Measurements from ENCODE around the gene SIRT7. TPM values are rescaled to one million over a fixed set of nuclear protein-coding genes. Genes with fewer than 3 reads are reported as not detected.

Gene SIRT7
- total RNA-seq, 1 donor from 2014 or later = 20.9 TPM

DNA sequence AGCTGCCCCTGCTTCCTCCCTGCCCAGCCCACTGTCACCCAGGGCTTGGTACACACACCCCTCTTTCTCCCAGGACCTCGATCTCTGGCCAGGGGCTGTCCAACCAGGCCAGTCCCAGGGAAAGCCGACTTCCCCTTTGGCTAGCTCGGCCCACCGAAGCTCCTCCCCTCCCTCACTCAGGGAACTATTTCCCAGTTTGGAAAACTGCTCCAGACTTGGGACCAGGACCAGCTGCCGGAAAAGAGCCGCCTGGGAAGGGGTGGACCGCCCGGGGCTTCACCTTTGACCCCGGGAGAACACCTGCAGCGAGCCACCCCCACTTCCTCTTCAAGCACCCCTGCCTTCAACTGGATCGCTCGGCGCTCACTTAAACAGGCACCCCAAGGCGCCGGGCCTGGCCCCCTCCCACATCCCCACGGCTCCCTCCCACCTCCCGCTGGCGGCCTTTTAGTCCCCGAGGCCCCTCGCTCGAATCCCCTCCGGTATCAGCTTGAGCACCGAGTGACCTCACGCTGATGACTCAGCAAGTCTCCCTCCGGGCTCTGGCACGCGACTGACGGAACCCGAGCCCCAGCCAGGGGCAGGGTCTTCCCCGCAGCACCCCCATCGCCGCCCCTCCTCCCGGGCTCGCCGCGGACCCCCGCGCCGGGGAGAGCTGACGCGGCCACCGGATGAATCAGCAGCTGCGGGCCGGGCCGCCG is 8.6 kb upstream of the SIRT7 start:
- TF ChIP-seq, protein P1, sequence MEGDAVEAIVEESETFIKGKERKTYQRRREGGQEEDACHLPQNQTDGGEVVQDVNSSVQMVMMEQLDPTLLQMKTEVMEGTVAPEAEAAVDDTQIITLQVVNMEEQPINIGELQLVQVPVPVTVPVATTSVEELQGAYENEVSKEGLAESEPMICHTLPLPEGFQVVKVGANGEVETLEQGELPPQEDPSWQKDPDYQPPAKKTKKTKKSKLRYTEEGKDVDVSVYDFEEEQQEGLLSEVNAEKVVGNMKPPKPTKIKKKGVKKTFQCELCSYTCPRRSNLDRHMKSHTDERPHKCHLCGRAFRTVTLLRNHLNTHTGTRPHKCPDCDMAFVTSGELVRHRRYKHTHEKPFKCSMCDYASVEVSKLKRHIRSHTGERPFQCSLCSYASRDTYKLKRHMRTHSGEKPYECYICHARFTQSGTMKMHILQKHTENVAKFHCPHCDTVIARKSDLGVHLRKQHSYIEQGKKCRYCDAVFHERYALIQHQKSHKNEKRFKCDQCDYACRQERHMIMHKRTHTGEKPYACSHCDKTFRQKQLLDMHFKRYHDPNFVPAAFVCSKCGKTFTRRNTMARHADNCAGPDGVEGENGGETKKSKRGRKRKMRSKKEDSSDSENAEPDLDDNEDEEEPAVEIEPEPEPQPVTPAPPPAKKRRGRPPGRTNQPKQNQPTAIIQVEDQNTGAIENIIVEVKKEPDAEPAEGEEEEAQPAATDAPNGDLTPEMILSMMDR (IDR thresholded peaks at IDR 0.05) = no peak
- Mint-ChIP-seq H3K36me3 (ENCODE audit: unreplicated experiment) (peaks cover 2% of the 10 kb centered on the region), H3K9me3 (ENCODE audit: unreplicated experiment) (no peaks in the 10 kb centered on the region), H3K4me3 (ENCODE audit: unreplicated experiment) (peak overlapping the region; percentile 88), H3K4me1 (ENCODE audit: unreplicated experiment) (peaks cover 51% of the 10 kb centered on the region), H3K27ac (ENCODE audit: unreplicated experiment) (peak overlapping the region; percentile 95), H3K27me3 (ENCODE audit: unreplicated experiment) (no peaks in the 10 kb centered on the region)
- no peak for DNase-seq (ENCODE audit: extremely low spot score, unreplicated experiment)

DNA sequence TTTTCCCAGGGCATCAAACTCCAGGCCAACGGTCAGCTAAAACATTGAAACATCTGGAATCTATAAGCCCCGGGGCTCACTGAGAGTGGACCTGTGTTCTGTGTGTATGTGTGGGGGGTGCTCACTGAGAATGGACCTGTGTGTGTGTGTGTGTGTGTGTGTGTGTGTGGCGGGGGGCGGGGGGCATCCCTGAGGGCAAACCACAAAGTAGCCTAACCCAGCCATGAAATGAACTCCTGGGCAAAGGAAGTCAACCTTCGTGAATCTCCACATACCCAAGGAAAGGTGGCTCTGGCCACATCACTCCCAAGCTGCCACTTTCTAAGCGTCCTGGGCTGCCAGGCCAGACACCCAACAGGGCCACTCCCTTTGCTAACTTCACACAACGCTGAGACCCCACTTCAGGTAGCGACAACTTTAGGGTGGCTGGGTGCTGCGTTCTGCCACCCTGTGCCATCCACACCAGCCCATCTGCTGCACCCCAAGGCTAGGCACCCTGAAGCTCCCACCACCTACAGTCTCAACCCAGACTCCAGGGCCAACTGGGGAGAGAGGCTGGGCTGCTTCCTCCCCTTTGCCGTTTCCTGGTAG is 8.0 kb upstream of the SIRT7 start:
- H3K27me3 Mint-ChIP-seq (ENCODE audit: unreplicated experiment) = no peaks in the 10 kb centered on the region
- DNase-seq (ENCODE audit: extremely low spot score, unreplicated experiment) = no peak
- H3K4me3 Mint-ChIP-seq (ENCODE audit: unreplicated experiment) = peak overlapping the region; percentile 88
- H3K9me3 Mint-ChIP-seq (ENCODE audit: unreplicated experiment) = no peaks in the 10 kb centered on the region
- peaks cover 49% of the 10 kb centered on the region for H3K4me1 Mint-ChIP-seq (ENCODE audit: unreplicated experiment)
- TF ChIP-seq, protein P1 (IDR thresholded peaks at IDR 0.05) = no peak
- peaks cover 4% of the 10 kb centered on the region for H3K36me3 Mint-ChIP-seq (ENCODE audit: unreplicated experiment)
- peak overlapping the region; percentile 95 for H3K27ac Mint-ChIP-seq (ENCODE audit: unreplicated experiment)

DNA sequence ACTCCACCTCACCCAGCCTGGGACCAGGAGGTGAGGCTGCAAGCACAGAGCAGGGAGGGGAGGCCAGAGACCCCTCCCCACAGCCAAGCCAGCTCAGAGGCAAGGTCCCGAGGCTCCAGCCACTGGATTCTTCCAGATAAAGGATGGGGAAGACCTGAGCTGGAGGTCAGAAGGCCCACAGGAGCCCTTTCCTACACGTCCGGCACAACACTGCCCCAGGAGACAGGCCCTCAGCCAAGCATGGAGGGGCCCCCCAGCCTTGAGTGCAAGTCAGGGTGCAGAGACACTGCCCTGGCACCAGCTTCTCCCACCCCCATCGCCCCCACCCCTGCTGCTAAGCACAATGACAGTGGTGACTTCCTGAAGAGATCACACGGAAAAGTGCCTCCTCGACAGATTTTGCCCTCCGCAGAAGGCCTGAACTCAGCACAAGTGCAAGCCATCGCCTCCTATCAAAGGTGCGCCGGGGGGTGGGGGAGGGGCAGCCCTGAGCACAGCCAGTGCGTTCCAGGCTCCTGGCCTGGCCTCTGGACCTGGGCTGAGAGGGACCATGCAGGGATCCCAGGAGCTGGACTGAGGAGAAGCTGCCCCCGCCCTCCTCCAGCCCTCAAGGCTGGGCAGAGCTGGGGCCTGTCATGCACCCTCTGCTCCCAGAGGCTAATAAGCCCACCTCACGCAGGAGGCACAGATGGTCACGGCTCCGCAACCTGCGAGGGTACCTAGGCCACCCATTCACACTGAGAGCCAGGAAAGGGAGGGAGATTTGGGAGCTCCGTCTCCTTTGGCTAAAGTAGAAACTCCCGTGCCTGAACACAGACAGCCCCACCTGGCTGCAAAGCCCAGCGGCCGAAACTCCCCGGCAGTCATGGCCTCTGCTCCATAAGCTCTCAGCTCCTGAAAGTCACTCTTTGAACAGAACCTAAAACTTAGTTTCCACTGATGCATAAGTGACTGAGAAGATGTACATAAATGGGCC is 6.9 kb upstream of the SIRT7 start:
- H3K27ac Mint-ChIP-seq (ENCODE audit: unreplicated experiment) = peak overlapping the region; percentile 95

DNA sequence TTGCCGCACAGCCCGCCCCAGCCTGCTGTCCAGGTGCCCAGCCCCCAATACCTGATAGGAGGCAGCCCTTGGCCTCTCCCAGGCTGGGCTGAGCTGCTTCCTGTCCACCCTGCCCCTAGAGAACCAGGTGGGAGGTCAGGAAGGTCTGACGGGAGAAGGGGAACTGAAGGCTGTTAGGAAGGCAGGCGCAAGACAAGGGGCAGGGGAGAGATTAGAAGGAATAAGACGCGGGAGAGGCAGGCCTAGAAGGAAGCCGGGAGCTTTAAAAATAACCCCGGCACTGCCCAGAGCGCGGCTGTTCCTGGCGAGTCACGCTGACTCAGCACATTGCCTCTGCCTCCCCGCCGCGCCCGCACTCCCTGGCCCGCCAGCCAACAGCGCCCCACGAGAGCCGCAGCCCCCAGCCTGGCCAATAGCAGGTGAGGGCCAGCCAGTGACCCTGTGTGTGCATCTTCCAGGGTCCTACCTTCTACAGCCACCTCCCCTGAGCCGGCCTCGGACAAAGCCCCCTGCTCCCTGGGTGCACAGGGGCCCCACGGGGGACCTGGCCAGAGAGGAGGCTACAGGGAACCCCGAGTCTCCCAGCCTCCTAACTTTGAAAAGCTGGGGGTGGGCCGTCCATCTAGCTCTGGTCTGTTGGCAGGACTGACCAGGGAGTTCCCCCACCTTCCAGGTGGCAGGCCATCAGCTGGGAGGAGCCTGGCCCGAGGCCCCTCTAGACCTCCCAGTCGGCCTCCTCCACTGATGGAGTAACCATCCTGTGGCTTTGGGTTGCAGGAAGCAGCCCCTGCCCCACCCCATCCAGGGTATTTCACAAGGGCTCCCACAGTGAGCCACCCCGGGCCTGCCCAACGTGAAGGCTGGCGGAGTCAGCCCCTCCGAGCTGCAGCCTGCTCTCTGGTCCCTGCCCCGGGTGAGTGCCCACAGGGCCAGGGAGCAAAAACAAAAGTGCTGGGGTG is 5.6 kb upstream of the SIRT7 start:
- DNase-seq (ENCODE audit: extremely low spot score, unreplicated experiment) = peak; percentile 91

More for the DNA sequence above, 6.9 kb upstream of the SIRT7 start:
- H3K4me1 Mint-ChIP-seq (ENCODE audit: unreplicated experiment) = peaks cover 41% of the 10 kb centered on the region
- no peaks in the 10 kb centered on the region for H3K9me3 Mint-ChIP-seq (ENCODE audit: unreplicated experiment)
- DNase-seq (ENCODE audit: extremely low spot score, unreplicated experiment) = no peak
- peak overlapping the region; percentile 88 for H3K4me3 Mint-ChIP-seq (ENCODE audit: unreplicated experiment)
- no peaks in the 10 kb centered on the region for H3K27me3 Mint-ChIP-seq (ENCODE audit: unreplicated experiment)
- H3K36me3 Mint-ChIP-seq (ENCODE audit: unreplicated experiment) = peaks cover 4% of the 10 kb centered on the region
- TF ChIP-seq, protein P1 (IDR thresholded peaks at IDR 0.05) = no peak

More for the DNA sequence above, 5.6 kb upstream of the SIRT7 start:
- H3K36me3 Mint-ChIP-seq (ENCODE audit: unreplicated experiment) = peaks cover 4% of the 10 kb centered on the region
- TF ChIP-seq, protein P1 (IDR thresholded peaks at IDR 0.05) = no peak
- peak overlapping the region; percentile 82 for H3K27ac Mint-ChIP-seq (ENCODE audit: unreplicated experiment)
- no peaks in the 10 kb centered on the region for H3K9me3 Mint-ChIP-seq (ENCODE audit: unreplicated experiment)
- peak overlapping the region; percentile 72 for H3K4me3 Mint-ChIP-seq (ENCODE audit: unreplicated experiment)
- peaks cover 35% of the 10 kb centered on the region for H3K4me1 Mint-ChIP-seq (ENCODE audit: unreplicated experiment)
- H3K27me3 Mint-ChIP-seq (ENCODE audit: unreplicated experiment) = no peaks in the 10 kb centered on the region
